SJCRH30 (cell line): ENCODE results near the gene CUX1. TPM values are rescaled to one million over a fixed set of nuclear protein-coding genes. Genes with fewer than 3 reads are reported as not detected.

Source experiments
- DNase-seq, 2 experiments: peaks; one replicate each; pipeline ENCODE4 v3.0.0-alpha.2; 2015 to 2020
- H3K27ac ChIP-seq: fragments of 250-450 bp; sonication (Bioruptor Pico); 2 replicates; pipeline ENCODE4 v1.5.1; 2020; ENCODE audit warnings: mild to moderate bottlenecking, moderate library complexity
- H3K27me3 ChIP-seq: fragments of 250-450 bp; sonication (Bioruptor Pico); 2 replicates; pipeline ENCODE4 v1.5.1; 2020; ENCODE audit warnings: mild to moderate bottlenecking, moderate library complexity
- H3K36me3 ChIP-seq: fragments of 250-450 bp; sonication (Bioruptor Pico); 2 replicates; pipeline ENCODE4 v1.5.1; 2020; ENCODE audit warnings: mild to moderate bottlenecking, moderate library complexity
- H3K4me1 ChIP-seq: fragments of 250-450 bp; sonication (Bioruptor Pico); 2 replicates; pipeline ENCODE4 v1.5.1; 2020; ENCODE audit warnings: mild to moderate bottlenecking, moderate library complexity
- H3K4me3 ChIP-seq: fragments of 250-450 bp; sonication (Bioruptor Pico); 2 replicates; pipeline ENCODE4 v1.5.1; 2020; ENCODE audit warnings: mild to moderate bottlenecking, moderate library complexity
- H3K9me3 ChIP-seq: fragments of 250-450 bp; sonication (Bioruptor Pico); replicated peaks from 2 replicates; pipeline ENCODE4 v1.5.1; 2020; ENCODE audit warnings: mild to moderate bottlenecking, moderate library complexity
- total RNA-seq: library from RNA; depleted of rRNA; stranded (reverse); fragments of >200 nt; shearing (Covaris generic); gene quantifications from 2 replicates; pipeline ENCODE4 v1.2.3, GENCODE V29; 2014

Gene CUX1
- total RNA-seq, 1 experiment from 2014 or later: 29.1 TPM

GRCh38 chr7:102253066-102253972 is 435.9 kb downstream of the CUX1 start:
- Histone ChIP-seq H3K27me3 (no peaks in the 10 kb centered on the region), H3K4me1 (peaks cover 32% of the 10 kb centered on the region), H3K36me3 (no peaks in the 10 kb centered on the region; the same call in 1 of the 2 replicates), H3K4me3 (peak overlapping the region; percentile 38), H3K27ac (peak overlapping the region; percentile 89), H3K9me3 (no peaks in the 10 kb centered on the region)
- no peak for DNase-seq

- no peaks in the 10 kb centered on the region for H3K27me3 ChIP-seq
- DNase-seq: peak; percentile 99 to 100
- H3K4me3 ChIP-seq: peak overlapping the region; percentile 38
- H3K9me3 ChIP-seq: no peaks in the 10 kb centered on the region
- H3K36me3 ChIP-seq: no peaks in the 10 kb centered on the region; the same call in 1 of the 2 replicates
- H3K27ac ChIP-seq: peak overlapping the region; percentile 89
- H3K4me1 ChIP-seq: peaks cover 32% of the 10 kb centered on the region
Observed at GRCh38 chr7:102253973-102254370, 436.5 kb downstream of the CUX1 start.

GRCh38 chr7:102254521-102254920 is 437.1 kb downstream of the CUX1 start:
- H3K4me3 ChIP-seq: peak overlapping the region; percentile 22
- H3K27me3 ChIP-seq: no peaks in the 10 kb centered on the region
- no peaks in the 10 kb centered on the region for H3K9me3 ChIP-seq
- H3K27ac ChIP-seq: peak overlapping the region; percentile 89
- H3K4me1 ChIP-seq: peaks cover 32% of the 10 kb centered on the region
- H3K36me3 ChIP-seq: no peaks in the 10 kb centered on the region; the same call in 1 of the 2 replicates
- DNase-seq: no peak

- Histone ChIP-seq H3K36me3 (no peaks in the 10 kb centered on the region), H3K9me3 (no peaks in the 10 kb centered on the region), H3K27me3 (no peaks in the 10 kb centered on the region), H3K27ac (no peak overlapping the region), H3K4me3 (no peak overlapping the region), H3K4me1 (peaks cover 32% of the 10 kb centered on the region)
- no peak for DNase-seq
Observed at GRCh38 chr7:102255501-102255900, 438.1 kb downstream of the CUX1 start.

- H3K27ac ChIP-seq: no peak overlapping the region
- peaks cover 32% of the 10 kb centered on the region for H3K4me1 ChIP-seq
- DNase-seq: no peak
Observed at GRCh38 chr7:102255916-102256315, 438.5 kb downstream of the CUX1 start.

GRCh38 chr7:102258073-102258748 is 440.8 kb downstream of the CUX1 start:
- Histone ChIP-seq H3K36me3 (no peaks in the 10 kb centered on the region), H3K4me1 (peaks cover 21% of the 10 kb centered on the region), H3K27me3 (no peaks in the 10 kb centered on the region), H3K27ac (no peak overlapping the region), H3K9me3 (no peaks in the 10 kb centered on the region), H3K4me3 (no peak overlapping the region)
- DNase-seq: no peak

More at GRCh38 chr7:102255916-102256315, 438.5 kb downstream of the CUX1 start:
- H3K4me3 ChIP-seq: no peak overlapping the region
- H3K27me3 ChIP-seq: no peaks in the 10 kb centered on the region
- H3K36me3 ChIP-seq: no peaks in the 10 kb centered on the region
- no peaks in the 10 kb centered on the region for H3K9me3 ChIP-seq

GRCh38 chr7:102258749-102259107 is 441.3 kb downstream of the CUX1 start:
- Histone ChIP-seq H3K4me3 (no peak overlapping the region), H3K36me3 (no peaks in the 10 kb centered on the region), H3K4me1 (peaks cover 16% of the 10 kb centered on the region), H3K27me3 (no peaks in the 10 kb centered on the region), H3K27ac (no peak overlapping the region), H3K9me3 (no peaks in the 10 kb centered on the region)
- DNase-seq: no peak

GRCh38 chr7:102260856-102261255 is 443.4 kb downstream of the CUX1 start:
- peaks cover 4% of the 10 kb centered on the region; the same call in 1 of the 2 replicates for H3K4me1 ChIP-seq
- H3K36me3 ChIP-seq: no peaks in the 10 kb centered on the region
- H3K9me3 ChIP-seq: no peaks in the 10 kb centered on the region
- DNase-seq: peak; percentile 48 to 57
- H3K27me3 ChIP-seq: no peaks in the 10 kb centered on the region
- H3K4me3 ChIP-seq: no peak overlapping the region
- H3K27ac ChIP-seq: no peak overlapping the region

- Histone ChIP-seq H3K27me3 (no peaks in the 10 kb centered on the region), H3K27ac (no peak overlapping the region), H3K9me3 (no peaks in the 10 kb centered on the region), H3K4me1 (peaks cover 4% of the 10 kb centered on the region; the same call in 1 of the 2 replicates), H3K4me3 (no peak overlapping the region), H3K36me3 (no peaks in the 10 kb centered on the region)
- DNase-seq: peak; percentile 49 to 66
Observed at GRCh38 chr7:102261451-102261850, 444.0 kb downstream of the CUX1 start.

GRCh38 chr7:102262546-102262945 is 445.1 kb downstream of the CUX1 start:
- Histone ChIP-seq H3K4me1 (peaks cover 4% of the 10 kb centered on the region; the same call in 1 of the 2 replicates), H3K27me3 (no peaks in the 10 kb centered on the region), H3K9me3 (no peaks in the 10 kb centered on the region), H3K36me3 (no peaks in the 10 kb centered on the region), H3K4me3 (no peak overlapping the region), H3K27ac (no peak overlapping the region)
- peak; percentile 67 to 74 for DNase-seq

- no peak for DNase-seq
- H3K27ac ChIP-seq: no peak overlapping the region
- no peak overlapping the region for H3K4me3 ChIP-seq
Observed at GRCh38 chr7:102264367-102264891, 447.0 kb downstream of the CUX1 start.

GRCh38 chr7:102266541-102266940 is 449.1 kb downstream of the CUX1 start:
- no peak overlapping the region for H3K4me3 ChIP-seq
- no peak for DNase-seq
- no peaks in the 10 kb centered on the region for H3K36me3 ChIP-seq
- peaks cover 4% of the 10 kb centered on the region; the same call in 1 of the 2 replicates for H3K4me1 ChIP-seq
- no peaks in the 10 kb centered on the region for H3K9me3 ChIP-seq
- no peak overlapping the region for H3K27ac ChIP-seq
- no peaks in the 10 kb centered on the region for H3K27me3 ChIP-seq

More at GRCh38 chr7:102264367-102264891, 447.0 kb downstream of the CUX1 start:
- H3K4me1 ChIP-seq: peaks cover 4% of the 10 kb centered on the region; the same call in 1 of the 2 replicates
- H3K36me3 ChIP-seq: no peaks in the 10 kb centered on the region
- no peaks in the 10 kb centered on the region for H3K27me3 ChIP-seq
- H3K9me3 ChIP-seq: no peaks in the 10 kb centered on the region

- Histone ChIP-seq H3K4me3 (no peak overlapping the region), H3K27ac (no peak overlapping the region), H3K27me3 (no peaks in the 10 kb centered on the region), H3K9me3 (no peaks in the 10 kb centered on the region), H3K4me1 (no peaks in the 10 kb centered on the region), H3K36me3 (no peaks in the 10 kb centered on the region)
- no peak for DNase-seq
Observed at GRCh38 chr7:102268635-102269034, 451.2 kb downstream of the CUX1 start.

- H3K36me3 ChIP-seq: no peaks in the 10 kb centered on the region
- no peak overlapping the region for H3K27ac ChIP-seq
- no peaks in the 10 kb centered on the region for H3K9me3 ChIP-seq
- no peaks in the 10 kb centered on the region for H3K4me1 ChIP-seq
- DNase-seq: no peak
- no peaks in the 10 kb centered on the region for H3K27me3 ChIP-seq
- H3K4me3 ChIP-seq: no peak overlapping the region
Observed at GRCh38 chr7:102270178-102270887, 452.9 kb downstream of the CUX1 start.
